ENCODE results near the gene USP32. TPM values are rescaled to one million over a fixed set of nuclear protein-coding genes. Genes with fewer than 3 reads are reported as not detected.
"Not testable (repeated sequence)": the region's sequence is repeated elsewhere in the genome, so short reads cannot be mapped to it uniquely, and the experiment has no call there.

USP32 gene
- total and polyA plus RNA-seq, 2 donors (not counting 1 experiment from before 2014, with no cell fraction given) = 7.7 to 48.8 TPM

DNA sequence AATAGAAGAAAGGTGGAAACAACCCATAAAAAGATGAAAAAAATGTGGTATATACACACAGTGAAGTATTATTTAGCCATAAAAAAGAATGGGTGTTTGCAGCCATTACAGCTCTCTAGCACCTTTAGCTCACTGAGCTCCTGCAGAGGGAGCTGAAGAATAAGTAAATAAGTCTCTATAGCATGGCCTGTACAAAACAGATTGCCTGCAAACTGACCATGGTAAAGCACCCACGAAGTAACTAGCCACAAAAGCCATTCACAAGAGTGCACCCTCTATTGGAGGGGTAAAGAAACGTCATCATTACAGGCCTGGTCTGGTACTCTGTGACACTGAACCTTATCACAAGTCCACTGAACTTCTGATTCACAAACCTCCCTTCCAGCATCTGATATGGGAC, 76.3 kb downstream of the USP32 start:
- H3K79me2 ChIP-seq (ENCODE audit: control insufficient read depth, insufficient read depth, low read length) = peaks cover 60% of the 10 kb centered on the region
- intact Hi-C loops (cut with micrococcal nuclease) = no loop called here
- peaks cover 28% of the 10 kb centered on the region for H3K4me1 Mint-ChIP-seq

DNA sequence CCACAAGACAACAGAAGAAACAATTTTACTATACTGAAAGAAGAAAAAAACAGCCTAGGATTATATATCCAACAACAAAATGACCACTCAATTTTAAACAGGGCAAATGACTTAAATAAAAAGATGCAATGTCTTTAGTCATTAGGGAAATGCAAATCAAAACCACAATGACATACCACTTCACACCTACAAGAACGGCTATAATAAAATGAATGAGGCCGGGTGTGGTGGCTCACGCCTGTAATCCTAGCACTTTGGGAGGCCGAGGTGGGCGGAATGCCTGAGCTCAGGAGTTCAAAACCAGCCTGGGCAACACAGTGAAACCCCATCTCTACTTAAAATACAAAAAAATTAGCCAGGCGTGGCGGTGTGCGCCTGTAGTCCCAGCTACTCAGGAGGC, 77.0 kb downstream of the USP32 start:
- ATAC-seq (ENCODE audit: low read depth); POLR2A ChIA-PET; H3K27me3 Mint-ChIP-seq; H3K9me3 ChIP-seq (ENCODE audit: control extremely low read depth in 1 of 3, control insufficient read depth in 2 of 3, insufficient read depth in 1 of 3, low read length in 2 of 3); H3K9me3 Mint-ChIP-seq (ENCODE audit: insufficient read depth); intact Hi-C loops (cut with micrococcal nuclease); H3K9ac ChIP-seq (ENCODE audit: low read length); H3K4me3 Mint-ChIP-seq; H3K36me3 ChIP-seq (replicated peaks in 1 of 2; ENCODE audit: control extremely low read depth in 1 of 2, control insufficient read depth in 1 of 2, extremely low read depth in 1 of 2, insufficient read depth in 2 of 2, low read length in 1 of 2); H3K27ac Mint-ChIP-seq; H3K4me3 ChIP-seq (ENCODE audit: control extremely low read depth in 1 of 5, extremely low read depth in 1 of 5, insufficient read depth in 1 of 5, low read depth in 2 of 5, low read length in 4 of 5); DNase-seq; H3K27ac ChIP-seq (ENCODE audit: low read length in 2 of 2); H2AFZ ChIP-seq (ENCODE audit: insufficient read depth, low read depth, low read length, poor library complexity, severe bottlenecking); H3K27me3 ChIP-seq (replicated peaks in 1 of 4; ENCODE audit: control extremely low read depth in 1 of 4, control insufficient read depth in 3 of 4, insufficient read depth in 4 of 4, low read length in 3 of 4); CTCF ChIA-PET: not testable (repeated sequence)
- H3K4me1 ChIP-seq (ENCODE audit: control insufficient read depth in 2 of 2, insufficient read depth in 2 of 2, low read length in 2 of 2) = peaks cover 10% of the 10 kb centered on the region in 2 donors
- H3K4me2 ChIP-seq (replicated peaks; ENCODE audit: low read depth, low read length, poor library complexity, severe bottlenecking) = peak overlapping the region; percentile 5
- peaks cover 24% of the 10 kb centered on the region for H3K4me1 Mint-ChIP-seq
- H3K79me2 ChIP-seq (ENCODE audit: control insufficient read depth, insufficient read depth, low read length) = peaks cover 64% of the 10 kb centered on the region
- peaks cover 31% of the 10 kb centered on the region for H4K20me1 ChIP-seq (ENCODE audit: control insufficient read depth, insufficient read depth, low read length, poor library complexity, severe bottlenecking)
- 96% methylated on average over 4 of the region's 8 CpGs for WGBS (ENCODE audit: insufficient coverage)

More for the DNA sequence above, 76.3 kb downstream of the USP32 start:
- WGBS (ENCODE audit: insufficient coverage) = 94% methylated on average over 2 of the region's 2 CpGs
- ChIA-PET POLR2A (no interaction called here), CTCF (interaction anchor here (0.6 kb wide), 1 partner anchor 12 kb away, joined by 3 read pairs; no protein-coding TSS in a partner anchor)
- no peak overlapping the region for H3K27ac ChIP-seq (ENCODE audit: low read length in 2 of 2)
- TF ChIP-seq CTCF (IDR thresholded peaks at IDR 0.05) (no peak), EZH2 (IDR thresholded peaks at IDR 0.05; ENCODE audit: borderline replicate concordance, insufficient read depth, low read depth, low read length, poor library complexity, severe bottlenecking) (no peak)
- Mint-ChIP-seq H3K27me3 (no peaks in the 10 kb centered on the region), H3K27ac (no peak overlapping the region), H3K9me3 (ENCODE audit: insufficient read depth) (no peaks in the 10 kb centered on the region), H3K4me3 (no peak overlapping the region)
- H2AFZ ChIP-seq (ENCODE audit: insufficient read depth, low read depth, low read length, poor library complexity, severe bottlenecking) = no peak overlapping the region
- no peaks in the 10 kb centered on the region for H3K27me3 ChIP-seq (replicated peaks in 1 of 4; ENCODE audit: control extremely low read depth in 1 of 4, control insufficient read depth in 3 of 4, insufficient read depth in 4 of 4, low read length in 3 of 4)
- peaks cover 0 to 4% of the 10 kb centered on the region in 2 experiments for H3K36me3 ChIP-seq (replicated peaks in 1 of 2; ENCODE audit: control extremely low read depth in 1 of 2, control insufficient read depth in 1 of 2, extremely low read depth in 1 of 2, insufficient read depth in 2 of 2, low read length in 1 of 2)
- H3K4me1 ChIP-seq (ENCODE audit: control insufficient read depth in 2 of 2, insufficient read depth in 2 of 2, low read length in 2 of 2) = peaks cover 10% of the 10 kb centered on the region in 2 donors
- H3K4me2 ChIP-seq (replicated peaks; ENCODE audit: low read depth, low read length, poor library complexity, severe bottlenecking) = no peak overlapping the region
- H3K9me3 ChIP-seq (ENCODE audit: control extremely low read depth in 1 of 3, control insufficient read depth in 2 of 3, insufficient read depth in 1 of 3, low read length in 2 of 3) = peaks cover 0 to 4% (median 0%) of the 10 kb centered on the region in 3 donors
- ATAC-seq (ENCODE audit: low read depth) (no peak), DNase-seq (no peak)
- H3K9ac ChIP-seq (ENCODE audit: low read length) = no peak overlapping the region
- H3K4me3 ChIP-seq (ENCODE audit: control extremely low read depth in 1 of 5, extremely low read depth in 1 of 5, insufficient read depth in 1 of 5, low read depth in 2 of 5, low read length in 4 of 5) = no peak overlapping the region
- H4K20me1 ChIP-seq (ENCODE audit: control insufficient read depth, insufficient read depth, low read length, poor library complexity, severe bottlenecking) = peaks cover 31% of the 10 kb centered on the region

All from B cell (primary cell).